Activated CD8-positive, alpha-beta T cell treated with anti-CD3 and anti-CD28 coated beads, Interleukin-2, amount 10 ng/mL, durations not matched to agents 7 days and 5 days (primary cell): ENCODE data around the gene OLFML2B. TPM values are rescaled to one million over a fixed set of nuclear protein-coding genes. Genes with fewer than 3 reads are reported as not detected.

Experiments
- ATAC-seq: fragments of 150-1000 bp; cut with Tn5 transposase; one replicate; pipeline ENCODE4 v1.10.0; 2021; ENCODE audit warnings: moderate library complexity
- CTCF ChIA-PET: fragments of 350-600 bp; sonication (Branson Sonifier 250); formaldehyde crosslinking; loops from one replicate; lab custom pipeline; 2021; ENCODE audit warnings: antibody characterized with exemption; lab: Charles Lee
- POLR2A ChIA-PET: fragments of 350-600 bp; sonication (Branson Sonifier 250); formaldehyde crosslinking; loops from one replicate; lab custom pipeline; 2021; ENCODE audit warnings: antibody characterized with exemption; lab: Charles Lee
- DNase-seq: peaks from one replicate; pipeline ENCODE4 v3.0.0-alpha.2; 2020
- H3K27ac Mint-ChIP-seq: one replicate; pipeline ENCODE4 v1.8.0; 2021; ENCODE audit warnings: mild to moderate bottlenecking, mixed read lengths
- H3K27me3 Mint-ChIP-seq: one replicate; pipeline ENCODE4 v1.8.0; 2021; ENCODE audit warnings: low read depth, mixed read lengths
- H3K36me3 Mint-ChIP-seq: one replicate; pipeline ENCODE4 v1.8.0; 2021; ENCODE audit warnings: low read depth, mixed read lengths
- H3K4me1 Mint-ChIP-seq: one replicate; pipeline ENCODE4 v1.8.0; 2021; ENCODE audit warnings: low read depth, mixed read lengths
- H3K4me3 Mint-ChIP-seq: one replicate; pipeline ENCODE4 v1.8.0; 2021; ENCODE audit warnings: mild to moderate bottlenecking, mixed read lengths
- H3K9me3 Mint-ChIP-seq: one replicate; pipeline ENCODE4 v1.8.0; 2022; ENCODE audit warnings: mixed read lengths; ENCODE audit not compliant: insufficient read depth
- total RNA-seq, 2 experiments: library from RNA; stranded (reverse); gene quantifications; one replicate each; pipeline ENCODE4 v1.2.3, GENCODE V29; 2021

Gene OLFML2B
- total RNA-seq, 2 experiments from 2014 or later: not detected

GRCh38 chr1:162033428-162033827 is 9.8 kb upstream of the OLFML2B start:
- H3K9me3 Mint-ChIP-seq: no peaks in the 10 kb centered on the region
- H3K4me1 Mint-ChIP-seq: peaks cover 4% of the 10 kb centered on the region
- ChIA-PET POLR2A (no interaction called here), CTCF (interaction anchor here (1.0 to 5.8 kb wide), 6 partner anchors 10 to 241 kb away, joined by 3 to 193 read pairs (median 5); partner anchors contain the start of gene OLFML2B)
- ATAC-seq (no peak), DNase-seq (no peak)
- no peaks in the 10 kb centered on the region for H3K36me3 Mint-ChIP-seq
- no peak overlapping the region for H3K4me3 Mint-ChIP-seq
- H3K27me3 Mint-ChIP-seq: peaks cover 23% of the 10 kb centered on the region
- H3K27ac Mint-ChIP-seq: no peak overlapping the region

- ATAC-seq: no peak
- H3K4me1 Mint-ChIP-seq: peaks cover 4% of the 10 kb centered on the region
- H3K27ac Mint-ChIP-seq: no peak overlapping the region
- H3K9me3 Mint-ChIP-seq: no peaks in the 10 kb centered on the region
- ChIA-PET POLR2A (interaction anchor here (0.6 kb wide), 1 partner anchor 121 kb away, joined by 3 read pairs; no protein-coding TSS in a partner anchor), CTCF (no interaction called here)
- DNase-seq: no peak
- H3K27me3 Mint-ChIP-seq: peaks cover 38% of the 10 kb centered on the region
- no peaks in the 10 kb centered on the region for H3K36me3 Mint-ChIP-seq
- H3K4me3 Mint-ChIP-seq: no peak overlapping the region
Measured at GRCh38 chr1:162030759-162031280, 7.2 kb upstream of the OLFML2B start.

- no peaks in the 10 kb centered on the region for H3K9me3 Mint-ChIP-seq
- H3K4me3 Mint-ChIP-seq: no peak overlapping the region
- peaks cover 4% of the 10 kb centered on the region for H3K4me1 Mint-ChIP-seq
- ATAC-seq (no peak), DNase-seq (no peak)
- peaks cover 48% of the 10 kb centered on the region for H3K27me3 Mint-ChIP-seq
- H3K27ac Mint-ChIP-seq: no peak overlapping the region
- POLR2A ChIA-PET: no interaction called here
- CTCF ChIA-PET: no interaction called here
- H3K36me3 Mint-ChIP-seq: no peaks in the 10 kb centered on the region
Measured at GRCh38 chr1:162029157-162029556, 5.5 kb upstream of the OLFML2B start.

GRCh38 chr1:162028726-162029125 is 5.1 kb upstream of the OLFML2B start:
- no peak for ATAC-seq
- Mint-ChIP-seq H3K9me3 (no peaks in the 10 kb centered on the region), H3K27me3 (peaks cover 48% of the 10 kb centered on the region), H3K27ac (no peak overlapping the region), H3K4me3 (no peak overlapping the region), H3K36me3 (no peaks in the 10 kb centered on the region), H3K4me1 (peaks cover 7% of the 10 kb centered on the region)
- ChIA-PET POLR2A (no interaction called here), CTCF (interaction anchor here (1.2 kb wide), 1 partner anchor 236 kb away, joined by 4 read pairs; no protein-coding TSS in a partner anchor)
- DNase-seq: no peak

- Mint-ChIP-seq H3K4me3 (no peak overlapping the region), H3K9me3 (no peaks in the 10 kb centered on the region), H3K36me3 (no peaks in the 10 kb centered on the region), H3K27me3 (peaks cover 55% of the 10 kb centered on the region), H3K27ac (no peak overlapping the region), H3K4me1 (peaks cover 11% of the 10 kb centered on the region)
- DNase-seq (no peak), ATAC-seq (no peak)
- ChIA-PET POLR2A (interaction anchor here (0.9 kb wide), 1 partner anchor 30 kb away, joined by 5 read pairs; no protein-coding TSS in a partner anchor), CTCF (interaction anchor here (1.9 kb wide), 1 partner anchor 10 kb away, joined by 5 read pairs; no protein-coding TSS in a partner anchor)
Measured at GRCh38 chr1:162026881-162027280, 3.2 kb upstream of the OLFML2B start.

GRCh38 chr1:162025541-162025940 is 1.9 kb upstream of the OLFML2B start:
- ChIA-PET POLR2A (no interaction called here), CTCF (interaction anchor here (2.7 kb wide), 1 partner anchor 233 kb away, joined by 23 read pairs; no protein-coding TSS in a partner anchor)
- Mint-ChIP-seq H3K27me3 (peaks cover 51% of the 10 kb centered on the region), H3K4me1 (peaks cover 11% of the 10 kb centered on the region), H3K9me3 (no peaks in the 10 kb centered on the region), H3K36me3 (no peaks in the 10 kb centered on the region), H3K27ac (no peak overlapping the region), H3K4me3 (no peak overlapping the region)
- no peak for ATAC-seq
- DNase-seq: no peak

- Mint-ChIP-seq H3K9me3 (no peaks in the 10 kb centered on the region), H3K4me3 (peak overlapping the region; percentile 80), H3K27ac (no peak overlapping the region), H3K4me1 (peaks cover 11% of the 10 kb centered on the region), H3K27me3 (peaks cover 44% of the 10 kb centered on the region), H3K36me3 (no peaks in the 10 kb centered on the region)
- ChIA-PET CTCF (interaction anchor here (1.0 to 2.7 kb wide), 7 partner anchors 11 to 232 kb away, joined by 3 to 23 read pairs (median 4); no protein-coding TSS in a partner anchor), POLR2A (interaction anchor here (1.2 kb wide), 1 partner anchor 100 kb away, joined by 3 read pairs; no protein-coding TSS in a partner anchor)
- no peak for ATAC-seq
- no peak for DNase-seq
Measured at GRCh38 chr1:162023181-162023546, 505 bp downstream of the OLFML2B start.

GRCh38 chr1:162022626-162023025 is 1.0 kb downstream of the OLFML2B start:
- DNase-seq (no peak), ATAC-seq (no peak)
- H3K9me3 Mint-ChIP-seq: no peaks in the 10 kb centered on the region
- POLR2A ChIA-PET: no interaction called here
- no peak overlapping the region for H3K27ac Mint-ChIP-seq
- peaks cover 40% of the 10 kb centered on the region for H3K27me3 Mint-ChIP-seq
- peak overlapping the region; percentile 80 for H3K4me3 Mint-ChIP-seq
- H3K36me3 Mint-ChIP-seq: no peaks in the 10 kb centered on the region
- H3K4me1 Mint-ChIP-seq: peaks cover 11% of the 10 kb centered on the region
- CTCF ChIA-PET: no interaction called here

- H3K4me1 Mint-ChIP-seq: peaks cover 11% of the 10 kb centered on the region
- H3K27me3 Mint-ChIP-seq: peaks cover 29% of the 10 kb centered on the region
- no peaks in the 10 kb centered on the region for H3K36me3 Mint-ChIP-seq
- H3K27ac Mint-ChIP-seq: no peak overlapping the region
- ATAC-seq (no peak), DNase-seq (no peak)
- CTCF ChIA-PET: interaction anchor here (1.1 kb wide), 1 partner anchor 13 kb away, joined by 3 read pairs; no protein-coding TSS in a partner anchor
- POLR2A ChIA-PET: no interaction called here
- no peak overlapping the region for H3K4me3 Mint-ChIP-seq
- no peaks in the 10 kb centered on the region for H3K9me3 Mint-ChIP-seq
Measured at GRCh38 chr1:162021124-162021523, 2.5 kb downstream of the OLFML2B start.

- Mint-ChIP-seq H3K36me3 (no peaks in the 10 kb centered on the region), H3K27me3 (peaks cover 24% of the 10 kb centered on the region), H3K9me3 (no peaks in the 10 kb centered on the region), H3K27ac (no peak overlapping the region), H3K4me3 (no peak overlapping the region), H3K4me1 (peaks cover 11% of the 10 kb centered on the region)
- DNase-seq: no peak
- ATAC-seq: no peak
- ChIA-PET CTCF (no interaction called here), POLR2A (no interaction called here)
Measured at GRCh38 chr1:162020150-162020549, 3.5 kb downstream of the OLFML2B start.

- H3K36me3 Mint-ChIP-seq: no peaks in the 10 kb centered on the region
- ChIA-PET POLR2A (interaction anchor here (0.5 to 0.6 kb wide), 2 partner anchors 230 to 248 kb away, joined by 3 read pairs; no protein-coding TSS in a partner anchor), CTCF (interaction anchor here (1.7 kb wide), 1 partner anchor 227 kb away, joined by 5 read pairs; no protein-coding TSS in a partner anchor)
- H3K4me1 Mint-ChIP-seq: peaks cover 9% of the 10 kb centered on the region
- H3K4me3 Mint-ChIP-seq: no peak overlapping the region
- no peak overlapping the region for H3K27ac Mint-ChIP-seq
- DNase-seq (no peak), ATAC-seq (no peak)
- H3K9me3 Mint-ChIP-seq: no peaks in the 10 kb centered on the region
- peaks cover 21% of the 10 kb centered on the region for H3K27me3 Mint-ChIP-seq
Measured at GRCh38 chr1:162019446-162019845, 4.2 kb downstream of the OLFML2B start.

GRCh38 chr1:162019006-162019405 is 4.7 kb downstream of the OLFML2B start:
- H3K27me3 Mint-ChIP-seq: peaks cover 20% of the 10 kb centered on the region
- DNase-seq: no peak
- no peak overlapping the region for H3K4me3 Mint-ChIP-seq
- H3K4me1 Mint-ChIP-seq: peaks cover 5% of the 10 kb centered on the region
- POLR2A ChIA-PET: interaction anchor here (0.5 kb wide), 1 partner anchor 248 kb away, joined by 3 read pairs; no protein-coding TSS in a partner anchor
- no peak for ATAC-seq
- CTCF ChIA-PET: interaction anchor here (1.7 to 2.1 kb wide), 2 partner anchors 18 to 226 kb away, joined by 5 to 7 read pairs; no protein-coding TSS in a partner anchor
- no peaks in the 10 kb centered on the region for H3K9me3 Mint-ChIP-seq
- H3K27ac Mint-ChIP-seq: no peak overlapping the region
- no peaks in the 10 kb centered on the region for H3K36me3 Mint-ChIP-seq
